Neural progenitor cell (in vitro differentiated cells): ENCODE results near the gene INA.

Experiments
- CTCF ChIP-seq: fragments of 200-600 bp; sonication (generic); IDR thresholded peaks from 2 replicates; pipeline ENCODE4 v1.5.1; 2017; ENCODE audit warnings: antibody characterized with exemption, mild to moderate bottlenecking
- EZH2 ChIP-seq: fragments of 200-600 bp; sonication (generic); IDR thresholded peaks from 2 replicates; pipeline ENCODE4 v1.6.1; 2017; ENCODE audit warnings: antibody characterized with exemption, mild to moderate bottlenecking, moderate library complexity

- TF ChIP-seq CTCF: no peak
- no peak for TF ChIP-seq EZH2
Measured at GRCh38 chr10:103256613-103257012, 20.3 kb upstream of the INA start.
